EL (cell line): ENCODE results near the gene EFNA2.
A peak's percentile ranks its signal among the peaks of the same experiment; 100 is the strongest.
"Not testable (repeated sequence)": the region's sequence is repeated elsewhere in the genome, so short reads cannot be mapped to it uniquely, and the experiment has no call there.

ENCODE experiments used
- DNase-seq: peaks from one replicate; pipeline ENCODE4 v3.0.0-alpha.2; 2016

Gene EFNA2

GRCh38 chr19:1322198-1322981 is 36.7 kb downstream of the EFNA2 start:
- no peak for DNase-seq

GRCh38 chr19:1324249-1324805 is 38.7 kb downstream of the EFNA2 start:
- DNase-seq: no peak

DNA sequence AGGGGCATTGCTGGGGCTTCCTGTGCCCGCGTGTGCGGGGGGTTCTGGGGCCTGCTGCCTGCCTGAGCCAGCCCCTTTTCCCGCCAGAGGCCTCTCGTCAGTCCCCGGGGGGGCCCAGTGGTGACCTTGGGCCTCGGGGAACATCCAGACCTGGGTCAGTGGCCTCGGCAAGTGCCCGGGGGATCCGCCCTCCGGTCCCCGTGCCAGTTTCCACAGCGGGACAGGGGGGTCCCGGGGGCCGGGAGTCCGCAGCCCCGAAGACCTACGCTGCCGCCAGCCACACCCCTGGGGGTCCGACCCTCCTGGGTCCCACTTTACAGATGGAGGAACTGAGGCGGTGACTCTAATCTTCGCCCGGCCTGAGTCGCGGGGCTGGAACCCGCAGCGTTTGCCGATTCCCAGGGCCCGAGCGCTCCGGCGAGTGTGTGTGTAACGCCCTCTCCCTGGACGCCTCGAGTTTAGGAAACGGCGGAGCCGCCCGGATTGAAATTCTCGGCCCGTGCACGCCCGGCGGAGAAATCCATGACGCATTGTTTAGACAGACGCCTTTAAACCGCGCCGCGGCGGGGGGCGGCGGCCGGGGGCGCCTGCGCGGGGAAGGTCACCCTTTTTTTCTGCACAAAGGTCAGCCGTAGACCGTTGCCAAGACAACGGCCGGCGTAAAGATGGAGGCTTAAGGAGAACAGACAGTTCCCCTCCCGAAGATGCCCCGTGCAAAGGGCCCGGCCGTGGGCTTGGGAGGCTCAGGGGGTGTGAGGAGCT is 39.3 kb downstream of the EFNA2 start:
- peak; percentile 78 for DNase-seq

DNA sequence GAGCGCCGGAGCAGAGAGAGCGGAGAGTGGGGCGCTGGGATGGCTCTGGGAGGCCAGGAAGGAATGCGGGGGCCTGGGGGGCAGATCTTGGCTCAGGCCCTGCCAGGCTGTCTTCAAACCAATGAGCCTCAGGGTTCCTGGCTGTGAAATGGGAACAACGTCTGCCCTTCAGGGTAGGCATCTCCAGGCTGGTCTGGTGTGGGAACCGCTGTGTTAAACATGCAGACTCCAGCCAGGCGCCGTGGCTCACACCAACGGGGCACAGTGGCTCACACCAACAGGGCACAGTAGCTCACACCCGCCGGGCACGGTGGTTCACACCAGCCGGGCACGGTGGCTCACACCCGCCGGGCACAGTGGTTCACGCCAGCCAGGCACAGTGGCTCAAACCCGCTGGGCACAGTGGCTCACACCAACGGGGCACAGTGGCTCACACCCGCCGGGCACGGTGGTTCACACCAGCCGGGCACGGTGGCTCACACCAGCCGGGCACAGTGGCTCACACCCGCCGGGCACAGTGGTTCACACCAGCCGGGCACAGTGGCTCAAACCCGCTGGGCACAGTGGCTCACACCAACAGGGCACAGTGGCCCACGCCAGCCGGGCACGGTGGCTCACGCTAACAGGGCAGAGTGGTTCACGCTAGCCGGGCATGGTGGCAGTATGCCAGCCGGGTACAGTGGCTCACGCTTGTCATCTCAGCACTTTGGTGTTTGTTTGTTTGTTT is 40.1 kb downstream of the EFNA2 start:
- DNase-seq: no peak

DNA sequence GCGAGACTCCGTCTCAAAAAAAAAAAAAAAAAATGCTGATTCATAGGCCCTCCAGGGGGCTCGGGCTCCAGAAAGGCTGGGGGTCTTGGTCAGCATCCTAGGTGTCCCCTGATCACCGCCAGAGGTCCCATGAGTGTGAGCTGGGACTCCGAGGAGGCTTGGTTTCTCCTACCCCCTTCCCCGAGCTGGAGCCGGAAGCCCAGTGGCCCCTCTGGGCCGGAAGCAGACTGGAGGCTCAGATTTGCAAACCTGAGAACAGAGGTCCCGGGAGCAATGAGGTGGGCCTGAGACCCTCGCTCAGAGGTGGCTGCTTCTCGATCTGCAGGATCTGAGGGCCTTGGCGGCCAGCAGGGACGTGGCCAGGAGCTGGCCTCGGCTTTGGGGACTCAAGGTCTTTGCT is 41.5 kb downstream of the EFNA2 start:
- no peak for DNase-seq

GRCh38 chr19:1332208-1332607 is 46.5 kb downstream of the EFNA2 start:
- not testable (repeated sequence) for DNase-seq

GRCh38 chr19:1336079-1336684 is 50.5 kb downstream of the EFNA2 start:
- DNase-seq: no peak

DNA sequence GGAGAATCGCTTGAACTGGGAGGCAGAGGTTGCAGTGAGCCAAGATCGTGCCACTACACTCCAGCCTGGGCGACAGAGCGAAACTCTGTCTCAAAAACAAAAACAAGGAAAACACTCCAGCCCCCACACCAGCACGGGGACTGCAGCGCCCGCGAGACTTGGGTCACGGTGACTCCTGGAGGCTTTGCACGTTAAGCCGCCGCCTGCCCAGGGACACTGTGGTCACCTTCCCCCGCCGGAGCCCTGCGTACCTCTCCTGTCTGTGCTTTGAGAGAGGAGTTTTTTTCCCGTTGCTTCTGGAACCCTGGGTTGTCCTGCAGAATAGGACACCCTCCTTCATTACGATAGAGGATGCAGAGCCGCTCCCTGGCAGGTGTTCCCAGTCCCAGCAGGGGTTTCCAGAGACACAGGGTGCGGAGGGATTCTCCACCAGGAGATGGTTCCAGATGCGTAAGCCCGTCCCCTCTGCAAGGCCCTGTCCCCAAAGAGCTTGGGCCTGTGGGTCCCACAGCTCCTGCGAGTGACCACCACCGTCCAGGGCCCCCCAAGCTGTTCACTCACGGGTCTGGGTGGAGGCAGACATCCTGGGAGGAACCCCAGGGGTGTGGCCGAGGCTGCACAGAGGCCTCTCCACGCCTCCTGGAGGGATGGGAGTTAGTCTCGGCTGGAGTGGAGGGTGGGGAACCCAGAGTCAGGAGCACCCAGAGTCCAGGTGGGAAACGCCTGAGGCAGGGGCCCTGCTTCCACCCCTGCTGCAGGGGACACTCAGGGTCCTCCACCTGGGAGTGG is 55.2 kb downstream of the EFNA2 start:
- DNase-seq: no peak

DNA sequence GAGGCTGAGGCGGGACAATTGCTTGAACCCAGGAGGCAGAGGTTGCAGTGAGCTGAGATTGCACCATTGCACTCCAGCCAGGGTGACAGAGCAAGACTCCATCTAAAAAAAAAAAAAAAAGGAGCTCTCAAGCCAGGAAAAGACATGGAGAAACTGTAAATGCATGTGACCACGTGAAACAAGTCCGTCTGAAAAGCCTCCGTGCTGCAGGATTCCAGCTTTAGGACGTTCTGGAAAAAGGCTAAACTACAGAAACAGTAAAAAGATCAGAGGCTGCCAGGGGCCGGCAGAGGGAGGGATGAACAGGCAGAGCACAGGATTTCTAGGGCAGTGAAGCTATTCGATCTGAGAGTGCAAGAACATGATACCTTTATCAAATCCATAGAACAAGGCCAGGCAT is 57.4 kb downstream of the EFNA2 start:
- no peak for DNase-seq

DNA sequence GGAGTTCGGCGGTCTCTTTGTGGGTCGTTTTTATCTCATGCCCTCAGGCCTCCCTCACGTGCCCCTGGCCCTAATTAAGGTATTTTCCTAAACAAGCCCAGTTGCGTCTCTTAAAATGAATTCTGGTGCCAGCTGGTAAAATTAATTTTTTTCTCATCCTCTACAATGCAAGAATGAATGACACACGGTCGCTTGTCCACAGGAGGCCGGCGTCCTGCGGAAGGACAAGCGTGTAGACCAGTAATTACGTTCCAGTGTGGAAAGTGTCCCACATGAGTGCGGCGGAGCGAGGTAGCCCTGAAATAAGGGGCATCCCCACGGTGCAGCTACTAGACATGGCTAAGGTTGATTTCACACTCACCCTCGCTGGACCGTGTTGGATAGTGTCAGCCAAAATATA is 63.5 kb downstream of the EFNA2 start:
- DNase-seq: no peak

DNA sequence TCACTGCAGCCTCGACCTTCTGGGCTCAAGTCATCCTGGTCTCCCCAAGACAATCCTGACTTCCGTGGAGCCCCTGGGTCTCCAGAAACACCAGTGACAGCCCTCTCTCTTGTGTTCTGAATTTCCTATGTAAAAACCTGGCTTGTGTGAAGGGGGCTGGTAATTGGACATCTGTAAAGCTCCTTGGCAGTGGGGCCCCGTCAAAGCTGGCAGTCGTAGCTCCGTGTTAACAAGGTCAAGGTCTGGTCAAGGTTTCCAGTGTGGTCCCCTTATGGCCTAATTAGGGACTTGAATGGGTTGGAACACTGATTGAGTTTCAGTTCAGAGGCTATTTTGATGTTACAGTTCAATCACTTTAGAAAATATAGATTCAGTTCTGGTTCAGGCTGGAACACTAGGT is 65.2 kb downstream of the EFNA2 start:
- no peak for DNase-seq
